ENCODE measurements around the gene POR. TPM values are rescaled to one million over a fixed set of nuclear protein-coding genes. Genes with fewer than 3 reads are reported as not detected.
"Not testable (repeated sequence)": the region's sequence is repeated elsewhere in the genome, so short reads cannot be mapped to it uniquely, and the experiment has no call there.

Gene POR
- total RNA-seq, 5 donors from 2014 or later (not counting 1 experiment from before 2014, with no cell fraction given) = 41.1 to 83.3 (median 58.8) TPM

- POLR2A ChIA-PET = no interaction called here
- Histone ChIP-seq H3K4me1 (ENCODE audit: control insufficient read depth in 1 of 2, extremely low read depth in 1 of 2, insufficient read depth in 2 of 2, low read length in 2 of 2) (peaks cover 2 to 26% of the 10 kb centered on the region in 2 experiments), H3K27me3 (replicated peaks in 1 of 2; ENCODE audit: control insufficient read depth in 2 of 2, extremely low read depth in 1 of 2, insufficient read depth in 2 of 2, low read length in 1 of 2) (no peaks in the 10 kb centered on the region), H3K36me3 (ENCODE audit: control insufficient read depth in 2 of 2, extremely low read depth in 1 of 2, insufficient read depth in 1 of 2, low read length in 1 of 2) (peaks cover 7 to 8% of the 10 kb centered on the region in 2 donors), H3K9me3 (no peaks in the 10 kb centered on the region), H3K4me3 (ENCODE audit: control insufficient read depth in 1 of 2, extremely low read depth in 1 of 2, low read length in 1 of 2) (no peak overlapping the region), H3K27ac (ENCODE audit: low read length) (no peak overlapping the region)
- CTCF ChIA-PET = interaction anchor here (1.4 to 1.6 kb wide), 2 partner anchors 22 kb away, joined by 4 to 5 read pairs; no protein-coding TSS in a partner anchor
- Mint-ChIP-seq H3K27me3 (no peaks in the 10 kb centered on the region), H3K27ac (no peak overlapping the region), H3K9me3 (no peaks in the 10 kb centered on the region), H3K36me3 (peaks cover 10% of the 10 kb centered on the region), H3K4me3 (no peak overlapping the region), H3K4me1 (peaks cover 23 to 32% (median 30%) of the 10 kb centered on the region in 3 donors)
- no peak for DNase-seq
- no peak for ATAC-seq (replicated peaks in 1 of 4)
- 100% methylated on average over 1 of the region's 1 CpG for WGBS (ENCODE audit: insufficient coverage)
These were observed 83.1 kb downstream of the POR start for GRCh38 chr7:75998038-75998437.

DNA sequence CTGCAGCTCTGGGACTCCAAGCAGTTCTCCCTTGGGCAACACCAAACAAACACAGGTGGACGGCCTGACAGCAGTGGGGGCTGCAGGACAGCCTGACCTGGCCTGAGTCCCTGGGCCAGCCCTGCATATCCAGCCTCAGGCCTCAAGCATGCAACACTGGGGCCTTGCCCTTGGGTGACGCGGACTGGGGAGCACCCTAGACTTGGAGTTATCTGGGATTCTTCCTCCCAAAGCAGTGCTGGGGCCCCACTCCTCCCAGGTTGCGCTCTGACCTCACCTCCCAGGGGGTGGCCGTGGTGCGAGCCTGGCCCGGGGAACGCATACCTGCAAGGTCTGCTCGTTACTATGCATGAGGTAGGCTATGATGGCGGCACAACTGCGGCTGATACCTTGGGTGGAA, 85.6 kb downstream of the POR start:
- no peak for DNase-seq
- H3K9me3 Mint-ChIP-seq = no peaks in the 10 kb centered on the region
- no peak overlapping the region for H3K27ac Mint-ChIP-seq
- Histone ChIP-seq H3K27ac (ENCODE audit: low read length) (no peak overlapping the region), H3K4me1 (ENCODE audit: control insufficient read depth in 1 of 2, extremely low read depth in 1 of 2, insufficient read depth in 2 of 2, low read length in 2 of 2) (peaks cover 0 to 5% of the 10 kb centered on the region in 2 experiments), H3K9me3 (no peaks in the 10 kb centered on the region), H3K4me3 (ENCODE audit: control insufficient read depth in 1 of 2, extremely low read depth in 1 of 2, low read length in 1 of 2) (no peak overlapping the region), H3K36me3 (ENCODE audit: control insufficient read depth in 2 of 2, extremely low read depth in 1 of 2, insufficient read depth in 1 of 2, low read length in 1 of 2) (peaks cover 10 to 13% of the 10 kb centered on the region in 2 donors), H3K27me3 (replicated peaks in 1 of 2; ENCODE audit: control insufficient read depth in 2 of 2, extremely low read depth in 1 of 2, insufficient read depth in 2 of 2, low read length in 1 of 2) (no peaks in the 10 kb centered on the region)
- ChIA-PET CTCF (no interaction called here), POLR2A (no interaction called here)
- no peak overlapping the region for H3K4me3 Mint-ChIP-seq
- peaks cover 16 to 23% (median 22%) of the 10 kb centered on the region in 3 donors for H3K4me1 Mint-ChIP-seq
- no peaks in the 10 kb centered on the region for H3K27me3 Mint-ChIP-seq
- H3K36me3 Mint-ChIP-seq = peaks cover 21% of the 10 kb centered on the region
- no peak for ATAC-seq (replicated peaks in 1 of 4)
- WGBS (ENCODE audit: insufficient coverage) = 97% methylated on average over 11 of the region's 11 CpGs

DNA sequence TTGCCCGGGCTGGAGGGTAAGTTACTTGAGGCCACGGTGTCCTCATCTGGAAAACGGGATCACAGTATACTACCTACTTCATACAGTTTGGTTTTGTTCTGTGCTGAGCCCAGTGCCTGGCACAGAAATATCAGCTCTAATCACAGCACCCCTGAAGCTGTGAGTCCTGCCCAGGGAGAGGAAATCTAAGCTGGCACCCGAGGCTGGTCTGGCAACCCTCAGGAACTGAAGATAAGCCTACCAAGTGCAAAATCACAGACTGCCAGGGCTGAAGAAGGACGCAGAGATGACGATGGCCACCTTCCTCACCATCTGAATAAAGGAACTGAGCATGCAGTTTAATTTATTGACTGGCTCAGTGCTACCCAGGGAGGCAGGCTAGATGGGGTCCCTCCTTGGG, 87.2 kb downstream of the POR start:
- 100% methylated on average over 1 of the region's 6 CpGs for whole genome bisulfite sequencing (ENCODE audit: insufficient coverage)
- H3K27me3 ChIP-seq (replicated peaks in 1 of 2; ENCODE audit: control insufficient read depth in 2 of 2, extremely low read depth in 1 of 2, insufficient read depth in 2 of 2, low read length in 1 of 2) = no peaks in the 10 kb centered on the region
- H3K36me3 ChIP-seq (ENCODE audit: control insufficient read depth in 2 of 2, extremely low read depth in 1 of 2, insufficient read depth in 1 of 2, low read length in 1 of 2) = peaks cover 10 to 13% of the 10 kb centered on the region in 2 donors
- Mint-ChIP-seq H3K36me3 (peaks cover 14% of the 10 kb centered on the region), H3K27ac (no peak overlapping the region), H3K27me3 (no peaks in the 10 kb centered on the region), H3K4me1 (peaks cover 7 to 12% (median 10%) of the 10 kb centered on the region in 3 donors), H3K4me3 (no peak overlapping the region), H3K9me3 (no peaks in the 10 kb centered on the region)
- H3K4me1 ChIP-seq (ENCODE audit: control insufficient read depth in 1 of 2, extremely low read depth in 1 of 2, insufficient read depth in 2 of 2, low read length in 2 of 2) = peaks cover 0 to 3% of the 10 kb centered on the region in 2 experiments
- H3K27ac ChIP-seq (ENCODE audit: low read length) = no peak overlapping the region
- DNase-seq (no peak), ATAC-seq (replicated peaks in 1 of 4) (no peak)
- POLR2A ChIA-PET = no interaction called here
- H3K4me3 ChIP-seq (ENCODE audit: control insufficient read depth in 1 of 2, extremely low read depth in 1 of 2, low read length in 1 of 2) = no peak overlapping the region
- CTCF ChIA-PET = no interaction called here
- H3K9me3 ChIP-seq = no peaks in the 10 kb centered on the region

- no peak overlapping the region for H3K27ac Mint-ChIP-seq
- ChIA-PET CTCF (no interaction called here), POLR2A (no interaction called here)
- Histone ChIP-seq H3K27me3 (replicated peaks in 1 of 2; ENCODE audit: control insufficient read depth in 2 of 2, extremely low read depth in 1 of 2, insufficient read depth in 2 of 2, low read length in 1 of 2) (no peaks in the 10 kb centered on the region), H3K4me3 (ENCODE audit: control insufficient read depth in 1 of 2, extremely low read depth in 1 of 2, low read length in 1 of 2) (no peak overlapping the region), H3K36me3 (ENCODE audit: control insufficient read depth in 2 of 2, extremely low read depth in 1 of 2, insufficient read depth in 1 of 2, low read length in 1 of 2) (peaks cover 10 to 13% of the 10 kb centered on the region in 2 donors), H3K9me3 (no peaks in the 10 kb centered on the region), H3K27ac (ENCODE audit: low read length) (no peak overlapping the region), H3K4me1 (ENCODE audit: control insufficient read depth in 1 of 2, extremely low read depth in 1 of 2, insufficient read depth in 2 of 2, low read length in 2 of 2) (no peaks in the 10 kb centered on the region)
- H3K4me3 Mint-ChIP-seq = no peak overlapping the region
- 100% methylated on average over 2 of the region's 3 CpGs for WGBS (ENCODE audit: insufficient coverage)
- no peaks in the 10 kb centered on the region for H3K9me3 Mint-ChIP-seq
- peaks cover 1 to 5% (median 4%) of the 10 kb centered on the region in 3 donors for H3K4me1 Mint-ChIP-seq
- peaks cover 14% of the 10 kb centered on the region for H3K36me3 Mint-ChIP-seq
- ATAC-seq (replicated peaks in 1 of 4) = no peak
- DNase-seq = no peak
- no peaks in the 10 kb centered on the region for H3K27me3 Mint-ChIP-seq
These were observed 87.9 kb downstream of the POR start for GRCh38 chr7:76002822-76003221.

- POLR2A ChIA-PET = no interaction called here
- DNase-seq = no peak
- Histone ChIP-seq H3K36me3 (ENCODE audit: control insufficient read depth in 2 of 2, extremely low read depth in 1 of 2, insufficient read depth in 1 of 2, low read length in 1 of 2) (peaks cover 10 to 13% of the 10 kb centered on the region in 2 donors), H3K27ac (ENCODE audit: low read length) (no peak overlapping the region), H3K4me1 (ENCODE audit: control insufficient read depth in 1 of 2, extremely low read depth in 1 of 2, insufficient read depth in 2 of 2, low read length in 2 of 2) (peaks cover 0 to 2% of the 10 kb centered on the region in 2 experiments), H3K27me3 (replicated peaks in 1 of 2; ENCODE audit: control insufficient read depth in 2 of 2, extremely low read depth in 1 of 2, insufficient read depth in 2 of 2, low read length in 1 of 2) (no peaks in the 10 kb centered on the region), H3K4me3 (ENCODE audit: control insufficient read depth in 1 of 2, extremely low read depth in 1 of 2, low read length in 1 of 2) (no peak overlapping the region), H3K9me3 (no peaks in the 10 kb centered on the region)
- ATAC-seq (replicated peaks in 1 of 4) = no peak
- H3K4me1 Mint-ChIP-seq = peaks cover 5 to 7% (median 7%) of the 10 kb centered on the region in 3 donors
- H3K27ac Mint-ChIP-seq = no peak overlapping the region
- no peaks in the 10 kb centered on the region for H3K27me3 Mint-ChIP-seq
- peaks cover 14% of the 10 kb centered on the region for H3K36me3 Mint-ChIP-seq
- no peaks in the 10 kb centered on the region for H3K9me3 Mint-ChIP-seq
- CTCF ChIA-PET = no interaction called here
- H3K4me3 Mint-ChIP-seq = no peak overlapping the region
- 92% methylated on average over 7 of the region's 10 CpGs for WGBS (ENCODE audit: insufficient coverage)
These were observed 88.4 kb downstream of the POR start for GRCh38 chr7:76003351-76003750.

- H3K27ac Mint-ChIP-seq; POLR2A ChIA-PET; H3K27me3 ChIP-seq (replicated peaks in 1 of 2; ENCODE audit: control insufficient read depth in 2 of 2, extremely low read depth in 1 of 2, insufficient read depth in 2 of 2, low read length in 1 of 2); H3K27ac ChIP-seq (ENCODE audit: low read length); DNase-seq; H3K9me3 ChIP-seq; CTCF ChIA-PET; H3K4me3 ChIP-seq (ENCODE audit: control insufficient read depth in 1 of 2, extremely low read depth in 1 of 2, low read length in 1 of 2); H3K4me3 Mint-ChIP-seq; H3K9me3 Mint-ChIP-seq; H3K27me3 Mint-ChIP-seq; ATAC-seq (replicated peaks in 1 of 4): not testable (repeated sequence)
- Histone ChIP-seq H3K4me1 (ENCODE audit: control insufficient read depth in 1 of 2, extremely low read depth in 1 of 2, insufficient read depth in 2 of 2, low read length in 2 of 2) (peaks cover 5 to 19% of the 10 kb centered on the region in 2 experiments), H3K36me3 (ENCODE audit: control insufficient read depth in 2 of 2, extremely low read depth in 1 of 2, insufficient read depth in 1 of 2, low read length in 1 of 2) (peaks cover 10 to 13% of the 10 kb centered on the region in 2 donors)
- 50% methylated on average over 1 of the region's 4 CpGs for WGBS (ENCODE audit: insufficient coverage)
- Mint-ChIP-seq H3K36me3 (peaks cover 14% of the 10 kb centered on the region), H3K4me1 (peaks cover 20 to 21% (median 20%) of the 10 kb centered on the region in 3 donors)
These were observed 90.0 kb downstream of the POR start for GRCh38 chr7:76005004-76005403.

Data from T-cell (primary cell).